Prostate gland (tissue), 2 donors: ENCODE measurements around the gene IL32. TPM values are rescaled to one million over a fixed set of nuclear protein-coding genes. Genes with fewer than 3 reads are reported as not detected.

Source experiments
- DNase-seq: peaks from one replicate; pipeline ENCODE4 v3.0.0-alpha.2; 2019; ENCODE audit warnings: low spot score
- H3K27ac ChIP-seq, 2 donors: fragments of 200-600 bp; sonication (generic); 2 replicates each; pipeline ENCODE4 v1.5.1; 2017 to 2019
- H3K27me3 ChIP-seq: fragments of 200-600 bp; sonication (generic); replicated peaks from 2 replicates; pipeline ENCODE4 v1.5.1; 2019; ENCODE audit not compliant: insufficient read depth
- H3K36me3 ChIP-seq, 2 donors: fragments of 200-600 bp; sonication (generic); 1 replicate in 1 of 2; 2 replicates in 1 of 2; pipeline versions ENCODE4 v1.5.1 to v1.8.1; 2017 to 2019
- H3K4me1 ChIP-seq: fragments of 200-600 bp; sonication (generic); replicated peaks from 2 replicates; pipeline ENCODE4 v1.5.1; 2019
- H3K4me3 ChIP-seq, 2 donors: fragments of 200-600 bp; sonication (generic); 2 replicates each; pipeline ENCODE4 v1.5.1; 2017 to 2019
- H3K9me3 ChIP-seq: fragments of 200-600 bp; sonication (generic); 2 replicates; pipeline ENCODE4 v1.5.1; 2017
- CTCF ChIP-seq, 4 experiments: fragments of 200-600 bp in 2 of 4; fragments of 450-650 bp in 2 of 4; sonication (generic) in 2 of 4; IDR thresholded peaks; 1 replicate in 3 of 4; 2 replicates in 1 of 4; pipeline ENCODE4 v1.5.1; 2016 to 2019; ENCODE audit warnings: antibody characterized with exemption in 4 of 4, mild to moderate bottlenecking in 2 of 4, moderate library complexity in 2 of 4
- POLR2A ChIP-seq: fragments of 450-650 bp; IDR thresholded peaks from one replicate; pipeline ENCODE4 v1.6.1; 2016; ENCODE audit warnings: antibody characterized with exemption, mild to moderate bottlenecking
- POLR2AphosphoS5 ChIP-seq: sonication (generic); formaldehyde crosslinking; IDR thresholded peaks from one replicate; pipeline ENCODE4 v1.6.1; 2017; ENCODE audit warnings: antibody characterized with exemption
- WGBS: methylation state at CpG from one replicate; pipeline ENCODE4 v1.1.5; 2018; 5-methylcytosine and 5-hydroxymethylcytosine counted together
- intact Hi-C: fragments of 100-400 bp; cut with DNase I; formaldehyde crosslinking; loops from one replicate; pipeline ENCODE4 v1.14.2; 2022
- total RNA-seq, 2 donors: library from RNA; depleted of rRNA; stranded (reverse); fragments of >200 nt; gene quantifications; one replicate each; pipeline ENCODE4 v1.1.0, GENCODE V29; 2016

IL32 gene, protein sequence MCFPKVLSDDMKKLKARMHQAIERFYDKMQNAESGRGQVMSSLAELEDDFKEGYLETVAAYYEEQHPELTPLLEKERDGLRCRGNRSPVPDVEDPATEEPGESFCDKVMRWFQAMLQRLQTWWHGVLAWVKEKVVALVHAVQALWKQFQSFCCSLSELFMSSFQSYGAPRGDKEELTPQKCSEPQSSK
- total RNA-seq, result 10 to 100 TPM; 13.5 to 33.3 TPM

- Histone ChIP-seq H3K27ac (peak within 1 kb of the TSS; percentile 40 to 50), H3K4me1 (no peaks in the 10 kb centered on the region), H3K4me3 (peak within 1 kb of the TSS; percentile 6 to 7), H3K27me3 (no peaks in the 10 kb centered on the region), H3K9me3 (no peaks in the 10 kb centered on the region), H3K36me3 (no peaks in the 10 kb centered on the region)
- WGBS, result 42% methylated on average over 13 of the region's 13 CpGs
- intact Hi-C loops, result no loop called here
- TF ChIP-seq POLR2AphosphoS5 (peak; percentile 52), POLR2A (no peak)
- DNase-seq, result no peak
These were observed at the start of gene IL32 for GRCh38 chr16:3065069-3065741. Gene IL32 (plus strand): TSS chr16:3065640. CDS start chr16:3065812, 172 bp downstream.

- H3K27me3 ChIP-seq, result no peaks in the 10 kb centered on the region
- 85% methylated on average over 13 of the region's 13 CpGs for WGBS
These were observed 49.4 kb upstream of the IL32 start for GRCh38 chr16:3015865-3016521.

DNA sequence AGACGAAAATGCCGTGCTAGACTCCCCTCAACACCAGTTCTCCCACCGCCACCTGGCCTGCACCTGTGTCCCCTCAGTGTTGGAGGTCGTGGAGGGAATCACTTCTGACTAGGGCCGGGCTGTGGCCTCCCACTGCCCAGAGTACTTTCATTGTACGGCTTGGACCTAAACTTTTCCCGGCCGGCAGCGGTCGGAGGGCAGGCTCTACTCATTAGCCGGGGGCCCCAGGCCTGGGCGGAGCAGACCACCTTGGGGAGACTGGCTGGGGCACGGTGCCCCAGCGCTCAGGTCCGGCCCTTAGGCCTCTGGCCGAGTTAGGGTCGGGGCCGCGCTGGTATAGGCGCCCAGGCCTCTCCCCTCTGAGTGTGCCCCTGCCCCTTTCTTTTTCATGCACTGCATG is 48.1 kb upstream of the IL32 start:
- no peaks in the 10 kb centered on the region for H3K36me3 ChIP-seq
- no peak overlapping the region for H3K4me3 ChIP-seq
- DNase-seq, result no peak
- no peaks in the 10 kb centered on the region for H3K9me3 ChIP-seq
- WGBS, result 60% methylated on average over 19 of the region's 20 CpGs
- no peaks in the 10 kb centered on the region for H3K27me3 ChIP-seq
- TF ChIP-seq POLR2AphosphoS5 (no peak), CTCF (IDR thresholded peaks at IDR 0.05) (no peak), POLR2A (no peak)
- intact Hi-C loops, result no loop called here
- H3K4me1 ChIP-seq, result peaks cover 9% of the 10 kb centered on the region
- no peak overlapping the region for H3K27ac ChIP-seq

More at GRCh38 chr16:3015865-3016521, 49.4 kb upstream of the IL32 start:
- Histone ChIP-seq H3K27ac (no peak overlapping the region), H3K4me3 (no peak overlapping the region), H3K4me1 (no peaks in the 10 kb centered on the region), H3K9me3 (no peaks in the 10 kb centered on the region), H3K36me3 (no peaks in the 10 kb centered on the region)
- TF ChIP-seq CTCF (IDR thresholded peaks at IDR 0.05) (no peak), POLR2A (no peak), POLR2AphosphoS5 (no peak)
- intact Hi-C loops, result no loop called here
- no peak for DNase-seq

DNA sequence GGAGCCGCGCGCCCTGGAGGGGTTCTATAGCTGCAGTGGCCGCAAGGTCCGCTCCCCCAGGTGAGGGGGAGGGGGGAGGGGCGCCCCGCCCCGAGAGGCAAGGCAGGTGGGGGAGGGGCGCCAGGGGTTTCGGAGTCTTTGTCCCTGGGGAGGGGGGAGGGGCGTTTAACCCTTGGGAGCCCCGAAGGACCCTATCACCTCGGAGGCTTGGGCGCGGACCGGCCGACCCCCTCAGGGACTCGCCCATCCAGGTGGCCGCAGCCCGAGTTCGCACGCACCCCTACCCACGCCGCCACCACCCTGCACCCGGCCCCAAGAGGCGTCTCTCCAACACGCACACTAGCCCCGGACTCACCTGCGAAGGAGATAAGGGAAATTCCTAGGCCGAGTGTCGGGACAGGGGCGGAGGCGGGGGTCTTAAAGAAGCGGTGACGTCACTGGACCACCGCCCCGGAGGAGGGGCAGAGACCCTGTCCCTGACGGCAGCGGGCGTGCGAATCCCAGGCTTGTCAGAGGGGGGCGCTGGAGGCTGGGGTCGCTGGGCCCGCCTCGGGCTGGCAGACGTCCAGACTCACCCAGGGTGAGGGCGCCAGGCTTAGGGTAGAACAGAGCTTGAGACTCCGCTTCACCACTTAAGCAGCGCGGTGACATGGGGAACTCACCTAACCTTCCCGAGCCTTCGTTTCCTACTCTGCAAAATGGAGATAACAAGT is 47.5 kb upstream of the IL32 start, which contains the start of gene CLDN6:
CLDN6 (minus strand) TSS at position 390 of the 713 bp plus-strand sequence. CDS start 2,162 bp downstream, outside the sequence.
- Histone ChIP-seq H3K27ac (no peak within 1 kb of the TSS), H3K9me3 (no peaks in the 10 kb centered on the region), H3K27me3 (no peaks in the 10 kb centered on the region), H3K4me3 (no peak within 1 kb of the TSS), H3K36me3 (no peaks in the 10 kb centered on the region), H3K4me1 (peaks cover 15% of the 10 kb centered on the region)
- TF ChIP-seq POLR2AphosphoS5 (no peak), POLR2A (no peak), CTCF (IDR thresholded peaks at IDR 0.05) (no peak)
- no peak for DNase-seq
- 8% methylated on average over 18 of the region's 52 CpGs for WGBS
- intact Hi-C loops, result no loop called here
